IMR-90 (cell line): ENCODE results near the gene VBP1. TPM values are rescaled to one million over a fixed set of nuclear protein-coding genes. Genes with fewer than 3 reads are reported as not detected.
"Not testable (repeated sequence)": the region's sequence is repeated elsewhere in the genome, so short reads cannot be mapped to it uniquely, and the experiment has no call there.

Experiments
- ATAC-seq: fragments of 200-7000 bp; cut with Tn5 transposase; 2 replicates; pipeline ENCODE4 v1.9.1; 2020; ENCODE audit warnings: low read depth, mild to moderate bottlenecking, moderate library complexity
- BruUV-seq: library from RNA; stranded (reverse); fragments of 400-500 nt; replicated peaks from 2 replicates; lab custom pipeline; 2021; lab: Mats Ljungman, UMichigan
- CTCF ChIA-PET: fragments of 300-600 bp; formaldehyde crosslinking; extraction: SDS; loops from one replicate; lab custom pipeline; 2021; ENCODE audit warnings: antibody characterized with exemption; lab: Yijun Ruan, JAX
- POLR2A ChIA-PET: fragments of 300-600 bp; sonication (Branson Sonifier 250); formaldehyde crosslinking; loops from one replicate; lab custom pipeline; 2022; ENCODE audit warnings: antibody characterized with exemption; ENCODE audit not compliant: unreplicated experiment; lab: Charles Lee
- DNase-seq: peaks from one replicate; pipeline ENCODE4 v3.0.0; 2013
- H2AFZ ChIP-seq: replicated peaks from 2 replicates; pipeline ENCODE3; 2013; ENCODE audit warnings: low read length, mild to moderate bottlenecking; ENCODE audit not compliant: poor library complexity
- H2AK5ac ChIP-seq: 2 replicates; pipeline ENCODE4 v1.6.1; 2013; ENCODE audit warnings: low read depth, low read length, inconsistent platforms
- H2AK9ac ChIP-seq: replicated peaks from 2 replicates; pipeline ENCODE3; 2013; ENCODE audit warnings: mild to moderate bottlenecking, low read depth, low read length, moderate library complexity; ENCODE audit not compliant: poor library complexity
- H2BK120ac ChIP-seq: 2 replicates; pipeline ENCODE4 v1.6.1; 2013; ENCODE audit warnings: low read depth, low read length, inconsistent platforms
- H2BK15ac ChIP-seq: 3 replicates; pipeline ENCODE4 v1.6.1; 2013; ENCODE audit warnings: low read depth, low read length, inconsistent platforms
- H2BK20ac ChIP-seq: 2 replicates; pipeline ENCODE4 v1.6.1; 2013; ENCODE audit warnings: low read depth, mild to moderate bottlenecking, inconsistent platforms, low read length, moderate library complexity
- H2BK5ac ChIP-seq: 2 replicates; pipeline ENCODE4 v1.6.1; 2013; ENCODE audit warnings: mild to moderate bottlenecking, low read depth, low read length, inconsistent platforms; ENCODE audit not compliant: poor library complexity, severe bottlenecking
- H3K14ac ChIP-seq: replicated peaks from 2 replicates; pipeline ENCODE4 v1.6.1; 2013; ENCODE audit warnings: low read depth, low read length, inconsistent platforms
- H3K18ac ChIP-seq: 2 replicates; pipeline ENCODE4 v1.6.1; 2013; ENCODE audit warnings: low read depth, low read length, control low read depth
- H3K23ac ChIP-seq: 2 replicates; pipeline ENCODE4 v1.6.1; 2013; ENCODE audit warnings: low read depth, low read length, inconsistent platforms
- H3K27ac ChIP-seq: 2 replicates; pipeline ENCODE4 v1.5.1; 2013; ENCODE audit warnings: mild to moderate bottlenecking, control low read depth, low read length; ENCODE audit not compliant: insufficient read depth
- H3K27me3 ChIP-seq: 2 replicates; pipeline ENCODE4 v1.6.1; 2013; ENCODE audit warnings: low read length; ENCODE audit not compliant: control insufficient read depth, insufficient read depth
- H3K36me3 ChIP-seq: 2 replicates; pipeline ENCODE4 v1.6.1; 2013; ENCODE audit warnings: low read length, mixed read lengths; ENCODE audit not compliant: control insufficient read depth, insufficient read depth
- H3K4ac ChIP-seq: 2 replicates; pipeline ENCODE4 v1.6.1; 2013; ENCODE audit warnings: low read depth, low read length, inconsistent platforms
- H3K4me1 ChIP-seq: 2 replicates; pipeline ENCODE4 v1.6.1; 2013; ENCODE audit warnings: low read length, mixed read lengths; ENCODE audit not compliant: control insufficient read depth, insufficient read depth
- H3K4me2 ChIP-seq: 2 replicates; pipeline ENCODE4 v1.6.1; 2013; ENCODE audit warnings: low read depth, mild to moderate bottlenecking, control low read depth, low read length, moderate library complexity
- H3K4me3 ChIP-seq: 2 replicates; pipeline ENCODE4 v1.5.1; 2013; ENCODE audit warnings: low read depth, mild to moderate bottlenecking, control low read depth, low read length, moderate library complexity; ENCODE audit not compliant: insufficient read depth
- H3K56ac ChIP-seq: 2 replicates; pipeline ENCODE4 v1.6.1; 2013; ENCODE audit warnings: low read length, inconsistent platforms; ENCODE audit not compliant: insufficient read depth; ENCODE audit errors: extremely low read depth
- H3K79me1 ChIP-seq, 2 experiments: 2 replicates each; pipeline ENCODE4 v1.6.1; 2013; ENCODE audit warnings: low read length in 2 of 2, inconsistent platforms in 1 of 2, low read depth in 1 of 2
- H3K9ac ChIP-seq: 2 replicates; pipeline ENCODE4 v1.6.1; 2013; ENCODE audit warnings: low read depth, low read length, control low read depth
- H3K9me1 ChIP-seq: 2 replicates; pipeline ENCODE4 v1.6.1; 2013; ENCODE audit warnings: low read length, inconsistent platforms; ENCODE audit not compliant: insufficient read depth
- H3K9me3 ChIP-seq: 2 replicates; pipeline ENCODE4 v1.6.1; 2013; ENCODE audit warnings: low read length; ENCODE audit not compliant: control insufficient read depth, insufficient read depth
- H4K20me1 ChIP-seq: 2 replicates; pipeline ENCODE4 v1.6.1; 2013; ENCODE audit warnings: low read length, inconsistent platforms; ENCODE audit not compliant: insufficient read depth
- H4K5ac ChIP-seq: 2 replicates; pipeline ENCODE4 v1.6.1; 2013; ENCODE audit warnings: mild to moderate bottlenecking, low read depth, low read length, control low read depth
- H4K8ac ChIP-seq, 2 experiments: 2 replicates each; pipeline ENCODE4 v1.6.1; 2013; ENCODE audit warnings: low read depth in 2 of 2, low read length in 2 of 2, control low read depth in 1 of 2, inconsistent platforms in 1 of 2
- H4K91ac ChIP-seq: 2 replicates; pipeline ENCODE4 v1.6.1; 2013; ENCODE audit warnings: low read depth, low read length, inconsistent platforms; ENCODE audit not compliant: insufficient read depth
- whole genome bisulfite sequencing, 2 experiments: methylation state at CpG; one replicate each; pipeline versions ENCODE4 v1.1.5 to v1.1.7; 2013; ENCODE audit warnings: missing lambda C conversion rate in 2 of 2; ENCODE audit not compliant: insufficient read length in 1 of 2; ENCODE audit errors: extremely low coverage in 2 of 2; 5-methylcytosine and 5-hydroxymethylcytosine counted together
- dilution Hi-C: fragments of 300-500 bp; cut with HindIII; formaldehyde crosslinking; loops from one replicate; pipeline ENCODE4 v1.14.3; 2018; ENCODE audit warnings: low sequenced_read_pairs; ENCODE audit not compliant: unreplicated experiment
- in situ Hi-C: fragments of 300-500 bp; cut with MboI; formaldehyde crosslinking; loops from 3 replicates; pipeline ENCODE4 v1.14.3; 2019; ENCODE audit warnings: low sequenced_read_pairs, inconsistent platforms, mixed read lengths
- intact Hi-C: fragments of 100-400 bp; cut with micrococcal nuclease; formaldehyde crosslinking; loops from 2 replicates; pipeline ENCODE4 v1.10.0; 2022
- polyA plus RNA-seq, 3 experiments: library from polyadenylated mRNA; depleted of rRNA; stranded (reverse); fragments of >200 nt; gene quantifications; 2 replicates each; pipeline ENCODE4 v1.2.3, GENCODE V29; 2012; ENCODE audit warnings: low replicate concordance in 1 of 3
- total RNA-seq: library from RNA; depleted of rRNA; stranded (reverse); fragments of >200 nt; gene quantifications from 2 replicates; pipeline ENCODE4 v1.2.3, GENCODE V29; 2012

VBP1 gene
- total and polyA plus RNA-seq, 2 of the 4 experiments (the other 2 are of a cell fraction) = 30.8 to 42.3 TPM

DNA sequence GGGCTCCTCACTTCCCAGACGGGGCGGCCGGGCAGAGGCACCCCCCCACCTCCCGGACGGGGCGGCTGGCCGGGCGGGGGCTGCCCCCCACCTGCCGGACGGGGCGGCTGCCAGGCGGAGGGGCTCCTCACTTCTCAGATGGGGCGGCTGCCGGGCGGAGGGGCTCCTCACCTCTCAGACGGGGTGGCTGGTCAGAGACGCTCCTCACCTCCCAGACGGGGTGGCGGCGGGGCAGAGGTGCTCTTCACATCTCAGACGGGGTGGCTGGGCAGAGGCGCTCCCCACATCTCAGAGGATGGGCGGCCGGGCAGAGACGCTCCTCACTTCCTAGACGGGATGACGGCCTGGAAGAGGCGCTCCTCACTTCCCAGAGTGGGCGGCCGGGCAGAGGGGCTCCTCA lies 7.5 kb downstream of the VBP1 start:
- H3K9ac ChIP-seq, H3K79me1 ChIP-seq, H3K14ac ChIP-seq, H4K5ac ChIP-seq, intact Hi-C loops, ATAC-seq, H4K8ac ChIP-seq, POLR2A ChIA-PET, H2AK9ac ChIP-seq, CTCF ChIA-PET, DNase-seq, H3K27ac ChIP-seq, H3K9me3 ChIP-seq, H2AFZ ChIP-seq, H3K27me3 ChIP-seq, H2BK20ac ChIP-seq, H4K91ac ChIP-seq, H4K20me1 ChIP-seq, H3K4me3 ChIP-seq, H2AK5ac ChIP-seq, H3K4me1 ChIP-seq, H3K9me1 ChIP-seq, dilution Hi-C loops, H3K4ac ChIP-seq, in situ Hi-C loops, BruUV-seq, H3K23ac ChIP-seq, H2BK15ac ChIP-seq, H2BK120ac ChIP-seq, H3K4me2 ChIP-seq, H3K18ac ChIP-seq, H2BK5ac ChIP-seq, H3K36me3 ChIP-seq, H3K56ac ChIP-seq: not testable (repeated sequence)
- no CpG with 5 or more reads among the region's 30 CpGs for WGBS, 2 experiments
